GM21529 (cell line): ENCODE measurements around the gene SPINDOC.
"Not testable (repeated sequence)": the region's sequence is repeated elsewhere in the genome, so short reads cannot be mapped to it uniquely, and the experiment has no call there.

Experiments used
- ATAC-seq: cut with Tn5 transposase; IDR thresholded peaks from one replicate; pipeline ENCODE4 v1.9.1; 2021; ENCODE audit not compliant: unreplicated experiment

SPINDOC gene, protein sequence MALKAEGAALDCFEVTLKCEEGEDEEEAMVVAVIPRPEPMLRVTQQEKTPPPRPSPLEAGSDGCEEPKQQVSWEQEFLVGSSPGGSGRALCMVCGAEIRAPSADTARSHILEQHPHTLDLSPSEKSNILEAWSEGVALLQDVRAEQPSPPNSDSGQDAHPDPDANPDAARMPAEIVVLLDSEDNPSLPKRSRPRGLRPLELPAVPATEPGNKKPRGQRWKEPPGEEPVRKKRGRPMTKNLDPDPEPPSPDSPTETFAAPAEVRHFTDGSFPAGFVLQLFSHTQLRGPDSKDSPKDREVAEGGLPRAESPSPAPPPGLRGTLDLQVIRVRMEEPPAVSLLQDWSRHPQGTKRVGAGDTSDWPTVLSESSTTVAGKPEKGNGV

GRCh38 chr11:63813035-63813562 lies at the start of gene SPINDOC:
Gene SPINDOC (plus strand): TSS chr11:63813456. CDS start chr11:63813687, 231 bp downstream.
- ATAC-seq: peak; percentile 83

GRCh38 chr11:63763496-63764339 lies 49.5 kb upstream of the SPINDOC start:
- no peak for ATAC-seq

GRCh38 chr11:63764340-63764678 lies 48.9 kb upstream of the SPINDOC start:
- ATAC-seq: no peak

DNA sequence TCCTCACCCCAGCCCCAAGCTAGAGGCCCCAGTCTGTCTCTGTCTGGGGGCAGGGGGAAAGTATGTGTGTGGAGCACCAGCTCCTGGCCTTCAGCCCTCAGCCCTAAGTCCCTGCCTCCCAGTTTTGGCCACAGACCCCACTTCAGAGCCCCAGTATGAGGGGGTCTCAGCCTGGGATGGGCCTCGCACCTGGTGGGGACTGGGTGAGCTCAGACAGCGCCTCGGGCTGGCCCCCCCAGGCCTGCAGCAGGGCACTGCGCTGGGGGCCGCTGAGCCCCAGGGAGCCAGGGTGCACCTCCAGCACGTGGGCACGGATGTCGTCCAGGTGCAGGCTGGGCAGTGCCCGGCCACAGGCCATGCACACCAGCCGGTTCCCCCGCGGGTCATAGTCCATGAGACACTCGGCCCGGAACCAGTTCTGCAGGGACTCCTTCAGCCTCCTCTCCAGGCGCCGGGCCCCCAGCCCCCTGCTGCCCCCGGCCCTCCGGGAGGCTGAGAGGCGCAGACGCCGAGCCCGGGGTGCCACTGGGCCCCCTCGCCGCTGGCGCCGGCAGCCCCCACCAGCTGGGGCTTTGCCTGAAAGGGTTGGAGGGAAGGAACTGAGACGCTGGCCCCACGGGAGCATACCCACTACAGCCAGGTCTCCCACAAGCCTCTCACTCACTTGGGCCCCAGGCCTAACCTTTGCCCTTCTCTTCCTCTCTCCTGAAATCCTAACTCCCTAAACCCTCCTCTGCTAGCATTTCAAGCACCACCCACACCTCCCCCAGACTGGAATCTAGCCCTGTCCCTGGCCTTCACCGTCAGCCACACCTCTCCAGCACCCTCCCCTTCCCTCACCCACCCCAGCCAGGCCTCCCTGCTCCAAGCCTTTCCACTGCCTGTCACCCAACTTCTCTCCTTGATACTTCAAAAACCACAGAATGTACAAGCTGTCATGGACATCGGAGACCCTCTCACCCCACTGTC lies 48.3 kb upstream of the SPINDOC start:
- ATAC-seq: no peak

- ATAC-seq: no peak
Observed at GRCh38 chr11:63765688-63766241, 47.5 kb upstream of the SPINDOC start.

GRCh38 chr11:63766531-63767235 lies 46.6 kb upstream of the SPINDOC start:
- no peak for ATAC-seq

DNA sequence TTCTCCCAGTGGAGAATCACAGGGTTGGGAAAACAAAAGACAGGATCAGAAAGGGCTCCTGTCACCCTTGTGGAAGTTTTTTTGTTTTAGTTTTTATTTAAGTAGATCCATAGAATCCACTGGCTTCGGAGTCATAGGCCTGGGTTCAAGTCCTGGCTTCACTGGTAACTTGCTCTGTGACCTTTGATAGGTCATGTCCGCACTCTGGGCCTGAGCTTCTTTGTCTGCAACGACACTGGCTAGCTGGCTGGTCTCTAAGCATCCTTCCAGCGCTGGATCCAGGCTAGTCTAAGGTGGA lies 46.0 kb upstream of the SPINDOC start:
- ATAC-seq: no peak

- no peak for ATAC-seq
Observed at GRCh38 chr11:63767565-63768236, 45.6 kb upstream of the SPINDOC start.

DNA sequence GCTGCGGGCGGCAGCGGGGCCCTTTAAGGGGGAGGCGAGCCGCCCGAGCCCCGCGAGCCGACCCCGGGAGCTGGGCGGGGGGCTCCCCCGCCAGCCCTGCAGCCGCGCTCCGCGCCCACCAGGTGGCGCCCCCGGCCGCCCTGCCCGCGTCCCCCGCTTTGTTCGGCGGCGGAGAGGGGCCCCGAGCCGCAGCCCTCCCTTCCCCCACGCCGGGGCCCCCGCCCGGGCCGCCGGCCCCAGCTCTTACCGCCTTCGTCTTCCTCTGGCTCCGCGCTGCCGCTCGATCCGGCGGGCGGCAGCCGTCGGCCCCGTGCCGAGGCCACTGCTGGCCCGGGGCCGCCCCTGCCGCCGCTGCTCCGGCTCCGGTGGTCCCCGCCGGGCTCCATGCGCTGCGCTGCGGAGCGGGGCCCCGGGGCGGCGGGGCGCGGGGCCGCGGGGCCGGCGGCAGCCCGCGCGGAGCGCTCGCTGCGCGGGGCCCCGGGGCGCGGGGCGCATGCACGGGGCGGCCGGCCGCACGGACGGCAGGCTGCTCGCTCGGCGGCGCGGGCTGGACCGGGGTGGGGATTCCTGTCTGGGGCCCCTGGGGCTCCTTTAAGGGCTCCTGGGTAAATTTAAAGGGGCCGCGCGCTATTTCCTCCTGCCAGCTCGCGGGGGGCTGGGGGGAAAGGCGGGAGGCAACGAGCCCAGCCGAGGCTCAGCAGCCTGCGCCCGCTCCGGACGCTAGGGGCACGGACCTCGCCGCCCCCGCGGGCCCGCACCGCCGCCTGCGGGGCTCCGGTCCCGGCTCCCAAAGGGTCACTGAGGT lies 44.8 kb upstream of the SPINDOC start, which contains the start of gene ZFTA:
Gene ZFTA (minus strand): TSS at position 539 of the 805 bp plus-strand sequence. CDS start 153 bp downstream, at position 386.
- ATAC-seq: peak; percentile 47

- ATAC-seq: peak; percentile 42
Observed at GRCh38 chr11:63769042-63769713, 44.1 kb upstream of the SPINDOC start.

- ATAC-seq: no peak
Observed at GRCh38 chr11:63769714-63770455, 43.4 kb upstream of the SPINDOC start.

DNA sequence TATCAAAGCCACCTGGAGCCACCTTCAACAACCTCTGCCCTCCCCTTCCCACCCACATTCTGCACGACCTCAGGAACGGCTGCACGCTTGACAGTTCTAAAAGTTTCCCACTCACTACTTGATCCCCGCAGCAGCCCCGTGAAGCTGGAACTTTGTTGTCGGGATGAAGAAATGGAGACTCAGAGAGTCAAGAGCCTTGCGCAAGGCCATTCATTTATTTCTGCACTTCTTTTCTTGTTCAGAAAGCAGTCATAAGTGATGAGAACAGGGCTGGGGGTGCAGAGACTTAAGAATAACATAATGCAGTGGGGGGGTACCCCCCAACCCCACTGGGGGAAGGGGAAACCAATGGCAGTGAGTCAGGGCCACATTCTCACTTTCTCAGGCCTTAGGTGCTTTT lies 42.5 kb upstream of the SPINDOC start:
- no peak for ATAC-seq

GRCh38 chr11:63771741-63772318 lies 41.4 kb upstream of the SPINDOC start:
- not testable (repeated sequence) for ATAC-seq

DNA sequence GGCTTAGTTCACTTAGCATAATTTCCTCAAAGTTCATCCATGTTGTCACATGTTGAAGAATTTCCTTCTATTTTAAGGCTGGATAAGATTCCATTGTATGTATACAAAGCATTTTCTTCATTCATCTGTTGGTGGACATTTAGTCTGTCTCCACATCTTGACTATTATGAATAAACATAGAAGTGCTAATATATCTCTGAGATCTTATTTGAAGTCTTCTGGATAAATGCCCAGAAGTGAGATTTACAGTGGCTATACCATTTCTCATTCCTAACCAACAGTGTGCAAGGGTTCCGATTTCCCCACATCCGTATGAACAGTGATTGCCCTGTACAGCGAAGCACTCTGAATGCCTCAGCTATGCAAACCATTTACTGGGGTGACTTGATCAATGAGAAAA lies 38.1 kb upstream of the SPINDOC start:
- no peak for ATAC-seq

- no peak for ATAC-seq
Observed at GRCh38 chr11:63779039-63779438, 34.2 kb upstream of the SPINDOC start.

- no peak for ATAC-seq
Observed at GRCh38 chr11:63782749-63783148, 30.5 kb upstream of the SPINDOC start.
